Loucy (cell line): Measurements from ENCODE around the gene SLC9A6.

Experiments used
- CTCF ChIP-seq: fragments of 200-600 bp; sonication (generic); conservative IDR thresholded peaks from 2 replicates; pipeline ENCODE4 v1.5.1; 2014; ENCODE audit warnings: mild to moderate bottlenecking, antibody characterized with exemption, low read length
- EZH2phosphoT487 ChIP-seq: fragments of 200-600 bp; IDR thresholded peaks from 2 replicates; pipeline ENCODE4 v1.6.1; 2018; ENCODE audit warnings: antibody characterized with exemption, mild to moderate bottlenecking, moderate library complexity, borderline replicate concordance

- TF ChIP-seq CTCF (no peak), EZH2phosphoT487 (no peak)
Observed at GRCh38 chrX:135985973-135986310, 707 bp downstream of the SLC9A6 start.
